ENCODE data around the gene TRAPPC6A.

TRAPPC6A gene

DNA sequence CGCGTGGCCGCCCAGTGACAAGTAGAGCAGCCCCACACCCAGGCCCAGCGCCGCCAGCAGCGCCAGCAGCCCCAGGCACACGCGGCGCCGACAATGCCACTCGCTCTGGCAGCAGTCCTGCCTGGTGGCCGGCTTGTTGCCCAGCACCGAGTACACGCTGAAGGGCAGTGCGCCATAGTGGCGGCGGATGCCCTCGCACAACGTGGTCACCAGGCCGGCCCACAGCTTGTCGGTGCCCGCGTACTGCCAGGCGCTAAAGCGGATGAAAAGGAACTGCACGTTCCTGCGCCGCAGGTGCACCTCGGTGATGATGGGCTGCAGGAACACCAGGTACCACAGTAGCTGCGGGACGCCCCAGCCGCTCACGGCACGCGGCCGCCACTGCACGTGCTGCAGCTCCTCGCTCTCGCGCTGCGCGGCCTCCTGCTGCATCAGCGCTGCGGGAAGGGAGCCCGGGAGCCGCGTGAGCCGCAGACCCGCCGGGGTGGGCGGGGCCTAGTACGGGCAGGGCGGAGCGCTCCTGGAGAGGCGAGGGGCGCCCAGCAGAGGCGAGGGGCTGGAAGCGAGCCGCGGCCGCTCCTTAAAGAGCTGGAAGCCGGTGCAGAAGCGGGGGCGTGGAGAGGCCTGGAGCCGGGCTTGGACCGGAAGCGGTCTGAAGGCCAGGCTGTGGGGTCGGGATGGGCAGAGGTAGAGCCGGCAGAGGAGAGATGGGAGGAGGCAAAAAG, 24.5 kb downstream of the TRAPPC6A start:
- Histone ChIP-seq H3K27me3 (ENCODE audit: low read depth) (no peaks in the 10 kb centered on the region), H3K4me3 (peak overlapping the region; percentile 6), H3K9me3 (no peaks in the 10 kb centered on the region), H3K4me1 (peaks cover 4% of the 10 kb centered on the region; the same call in 1 of the 2 replicates), H3K36me3 (replicated peaks) (no peaks in the 10 kb centered on the region; the same call in 1 of the 2 replicates)
- in situ Hi-C loops (cut with MboI; ENCODE audit: low sequenced_read_pairs), result no loop called here
- peak in 1 of 2 experiments; percentile 74 for DNase-seq (ENCODE audit: low spot score in 2 of 2)

DNA sequence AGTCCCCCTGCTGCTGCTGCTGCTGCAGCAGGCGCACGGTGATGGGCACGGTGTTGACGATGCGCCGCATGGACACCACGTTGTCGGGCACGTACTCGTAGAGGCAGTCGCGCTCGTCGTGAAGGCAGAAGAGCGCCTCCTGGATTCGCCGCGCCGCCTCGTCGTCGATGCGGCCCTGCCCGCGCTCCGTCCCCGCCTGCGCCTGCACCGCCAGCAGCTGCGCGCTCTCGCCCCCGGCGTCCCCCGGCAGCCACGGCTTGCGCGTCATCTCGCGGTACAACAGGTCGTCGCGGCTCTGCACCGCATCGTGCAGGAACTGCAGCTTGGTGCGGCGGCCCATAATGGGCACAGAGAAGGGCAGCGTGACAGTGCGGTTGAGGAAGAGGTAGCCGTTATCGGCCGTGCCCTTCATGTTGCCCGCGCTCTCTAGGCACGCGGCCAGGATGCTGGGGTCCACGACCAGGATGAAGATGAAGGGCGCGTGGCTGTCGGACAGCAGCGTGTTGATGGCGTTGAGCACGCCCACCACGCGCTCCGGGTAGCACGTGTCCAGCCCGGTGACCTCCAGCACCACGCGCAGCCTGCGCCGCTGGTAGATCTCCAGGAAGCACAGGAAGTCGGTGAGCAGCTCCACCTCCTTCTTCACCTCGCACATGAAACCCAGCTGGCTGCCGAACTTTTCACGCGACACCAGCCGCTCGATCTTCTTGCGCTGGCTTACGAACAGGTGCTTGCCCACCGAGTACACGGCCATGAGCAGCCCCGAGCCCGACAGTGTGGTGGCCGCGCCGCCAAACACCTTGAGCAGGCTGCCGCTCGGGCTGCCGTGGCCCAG, 25.3 kb downstream of the TRAPPC6A start:
- no peaks in the 10 kb centered on the region; the same call in 1 of the 2 replicates for H3K36me3 ChIP-seq (replicated peaks)
- in situ Hi-C loops (cut with MboI; ENCODE audit: low sequenced_read_pairs), result no loop called here
- DNase-seq (ENCODE audit: low spot score in 2 of 2), result no peak
- peaks cover 4% of the 10 kb centered on the region; the same call in 1 of the 2 replicates for H3K4me1 ChIP-seq
- no peaks in the 10 kb centered on the region for H3K9me3 ChIP-seq
- no peaks in the 10 kb centered on the region for H3K27me3 ChIP-seq (ENCODE audit: low read depth)
- no peak overlapping the region for H3K4me3 ChIP-seq

DNA sequence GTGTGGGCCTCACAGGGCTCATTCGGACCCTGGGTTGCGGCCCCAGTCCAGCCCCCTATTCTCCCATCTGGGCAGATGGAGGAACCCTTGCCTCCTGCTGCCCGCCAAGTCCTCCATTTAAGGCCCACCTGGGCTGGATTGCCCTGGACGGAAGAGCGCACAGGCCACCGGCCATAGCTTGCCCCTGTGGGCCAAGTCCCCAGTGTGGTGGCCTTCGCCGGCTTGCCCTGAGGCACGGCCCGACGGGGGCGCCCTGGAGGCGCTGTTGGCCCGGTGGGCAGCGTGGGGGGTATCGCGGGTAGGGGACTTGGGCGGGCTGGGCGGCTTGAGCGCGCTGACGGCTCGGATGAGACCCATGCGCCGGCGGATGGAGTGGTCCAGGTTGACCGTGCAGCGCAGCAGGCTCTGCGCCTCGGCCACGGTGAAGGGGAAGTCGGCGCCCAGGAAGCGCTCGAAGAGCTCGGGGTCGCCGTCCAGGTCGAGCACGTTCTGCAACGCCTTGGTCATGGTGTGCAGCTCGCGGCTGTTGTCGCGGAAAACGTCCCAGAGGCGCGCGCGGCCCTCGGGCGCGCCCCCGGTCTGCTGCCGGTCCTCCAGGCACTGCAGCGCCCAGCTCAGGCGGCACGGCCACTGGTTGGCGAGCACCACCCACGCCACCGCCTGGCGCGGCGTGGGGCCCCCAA, 26.1 kb downstream of the TRAPPC6A start:
- peaks cover 4% of the 10 kb centered on the region; the same call in 1 of the 2 replicates for H3K4me1 ChIP-seq
- no peaks in the 10 kb centered on the region for H3K9me3 ChIP-seq
- in situ Hi-C loops (cut with MboI; ENCODE audit: low sequenced_read_pairs), result no loop called here
- no peak overlapping the region for H3K4me3 ChIP-seq
- DNase-seq (ENCODE audit: low spot score in 2 of 2), result no peak
- H3K27me3 ChIP-seq (ENCODE audit: low read depth), result no peaks in the 10 kb centered on the region
- no peaks in the 10 kb centered on the region; the same call in 1 of the 2 replicates for H3K36me3 ChIP-seq (replicated peaks)

DNA sequence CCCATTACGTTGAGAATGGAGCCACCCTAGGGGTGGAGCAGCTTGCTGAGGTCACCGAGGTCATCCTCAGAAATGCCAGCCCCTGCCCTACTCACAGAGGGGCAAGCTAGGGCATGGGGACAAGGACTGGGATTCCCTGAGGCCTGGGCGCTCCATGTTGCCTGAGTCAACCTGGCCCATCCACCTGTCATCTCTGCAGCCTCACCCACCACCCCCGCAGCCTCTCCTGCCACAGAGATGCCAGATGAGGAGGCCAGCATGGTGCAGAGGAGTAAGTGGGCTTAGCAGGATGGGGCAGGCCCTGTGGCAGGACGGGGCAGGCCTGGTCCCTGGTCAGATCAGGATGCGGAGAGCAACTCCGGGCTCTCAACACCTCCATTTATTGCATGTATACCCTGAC, 26.7 kb downstream of the TRAPPC6A start:
- DNase-seq (ENCODE audit: low spot score in 2 of 2), result no peak
- in situ Hi-C loops (cut with MboI; ENCODE audit: low sequenced_read_pairs), result no loop called here
- H3K9me3 ChIP-seq, result no peaks in the 10 kb centered on the region
- no peak overlapping the region for H3K4me3 ChIP-seq
- H3K36me3 ChIP-seq (replicated peaks), result no peaks in the 10 kb centered on the region; the same call in 1 of the 2 replicates
- no peaks in the 10 kb centered on the region for H3K27me3 ChIP-seq (ENCODE audit: low read depth)
- peaks cover 4% of the 10 kb centered on the region; the same call in 1 of the 2 replicates for H3K4me1 ChIP-seq

DNA sequence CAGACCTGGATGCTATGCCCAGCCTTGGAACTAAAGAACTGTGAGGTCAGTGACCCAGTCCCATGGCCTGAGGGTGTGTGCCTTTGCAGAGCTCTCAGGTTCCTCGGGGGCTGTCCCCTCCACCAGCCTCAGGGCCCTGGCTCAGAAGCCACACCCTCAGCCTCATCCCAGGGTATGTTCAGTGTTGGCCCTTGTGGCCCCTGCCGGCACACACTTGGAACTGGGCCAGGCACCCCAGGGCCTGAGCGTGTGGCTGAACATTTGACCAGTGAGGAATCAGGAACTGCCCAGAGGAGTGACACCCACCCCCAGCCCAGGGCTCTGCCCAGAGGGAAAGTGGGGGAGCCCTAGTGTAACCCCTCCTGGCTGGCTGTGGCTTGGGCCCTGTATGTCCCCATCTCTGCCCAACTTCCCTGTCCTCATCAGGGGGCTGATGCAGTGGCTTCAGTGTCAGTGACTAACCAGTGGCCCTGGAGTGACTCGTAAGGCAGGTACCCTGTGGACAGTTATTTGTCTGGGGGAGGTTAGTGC, 27.2 kb downstream of the TRAPPC6A start:
- Histone ChIP-seq H3K36me3 (replicated peaks) (no peaks in the 10 kb centered on the region; the same call in 1 of the 2 replicates), H3K4me3 (no peak overlapping the region), H3K27me3 (ENCODE audit: low read depth) (no peaks in the 10 kb centered on the region), H3K4me1 (peaks cover 4% of the 10 kb centered on the region; the same call in 1 of the 2 replicates), H3K9me3 (no peaks in the 10 kb centered on the region)
- in situ Hi-C loops (cut with MboI; ENCODE audit: low sequenced_read_pairs), result no loop called here
- no peak for DNase-seq (ENCODE audit: low spot score in 2 of 2)

DNA sequence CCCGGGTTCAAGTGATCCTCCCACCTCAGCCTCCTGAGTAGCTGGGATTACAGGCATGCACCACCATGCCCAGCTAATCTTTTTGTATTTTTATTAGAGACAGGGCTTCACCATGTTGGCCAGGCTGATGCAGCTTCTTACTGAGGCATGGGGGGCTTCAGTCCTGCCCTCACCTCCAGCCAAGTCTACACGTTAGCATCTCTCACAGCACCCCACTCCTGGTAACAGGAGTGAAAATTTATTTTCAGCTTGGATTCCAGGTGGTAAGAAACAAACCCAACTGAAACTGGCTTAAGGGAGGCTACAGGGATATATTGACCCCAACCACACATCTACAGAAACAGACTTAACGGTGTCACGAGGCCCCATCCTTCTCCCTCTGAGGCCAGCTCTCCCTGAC, 27.9 kb downstream of the TRAPPC6A start:
- H3K36me3 ChIP-seq (replicated peaks), result no peaks in the 10 kb centered on the region; the same call in 1 of the 2 replicates
- H3K4me3 ChIP-seq, result no peak overlapping the region
- no peaks in the 10 kb centered on the region for H3K9me3 ChIP-seq
- H3K4me1 ChIP-seq, result peaks cover 4% of the 10 kb centered on the region; the same call in 1 of the 2 replicates
- H3K27me3 ChIP-seq (ENCODE audit: low read depth), result no peaks in the 10 kb centered on the region
- in situ Hi-C loops (cut with MboI; ENCODE audit: low sequenced_read_pairs), result no loop called here
- no peak for DNase-seq (ENCODE audit: low spot score in 2 of 2)

DNA sequence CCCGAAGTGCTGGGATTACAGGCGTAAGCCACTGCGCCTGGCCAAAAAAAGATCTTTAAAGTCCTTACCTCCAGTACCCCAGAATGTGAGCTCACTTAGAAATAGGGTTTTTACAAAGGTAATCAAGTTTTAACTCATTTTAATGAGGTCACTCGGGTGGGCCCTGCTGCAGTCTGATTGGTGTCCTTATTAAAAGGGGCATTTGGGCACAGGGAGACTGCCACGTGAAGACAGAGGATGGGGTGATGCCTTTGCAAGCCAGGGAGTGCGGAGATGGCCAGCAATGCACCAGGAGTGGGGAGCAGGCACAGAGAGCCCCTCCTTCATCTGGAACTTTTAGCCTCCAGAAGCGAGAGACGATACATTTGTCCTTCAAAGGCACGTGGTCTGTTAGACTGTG, 28.9 kb downstream of the TRAPPC6A start:
- Histone ChIP-seq H3K27me3 (ENCODE audit: low read depth) (no peaks in the 10 kb centered on the region), H3K9me3 (no peaks in the 10 kb centered on the region), H3K4me1 (peaks cover 4% of the 10 kb centered on the region; the same call in 1 of the 2 replicates), H3K4me3 (no peak overlapping the region), H3K36me3 (replicated peaks) (no peaks in the 10 kb centered on the region; the same call in 1 of the 2 replicates)
- in situ Hi-C loops (cut with MboI; ENCODE audit: low sequenced_read_pairs), result no loop called here
- DNase-seq (ENCODE audit: low spot score in 2 of 2), result no peak

DNA sequence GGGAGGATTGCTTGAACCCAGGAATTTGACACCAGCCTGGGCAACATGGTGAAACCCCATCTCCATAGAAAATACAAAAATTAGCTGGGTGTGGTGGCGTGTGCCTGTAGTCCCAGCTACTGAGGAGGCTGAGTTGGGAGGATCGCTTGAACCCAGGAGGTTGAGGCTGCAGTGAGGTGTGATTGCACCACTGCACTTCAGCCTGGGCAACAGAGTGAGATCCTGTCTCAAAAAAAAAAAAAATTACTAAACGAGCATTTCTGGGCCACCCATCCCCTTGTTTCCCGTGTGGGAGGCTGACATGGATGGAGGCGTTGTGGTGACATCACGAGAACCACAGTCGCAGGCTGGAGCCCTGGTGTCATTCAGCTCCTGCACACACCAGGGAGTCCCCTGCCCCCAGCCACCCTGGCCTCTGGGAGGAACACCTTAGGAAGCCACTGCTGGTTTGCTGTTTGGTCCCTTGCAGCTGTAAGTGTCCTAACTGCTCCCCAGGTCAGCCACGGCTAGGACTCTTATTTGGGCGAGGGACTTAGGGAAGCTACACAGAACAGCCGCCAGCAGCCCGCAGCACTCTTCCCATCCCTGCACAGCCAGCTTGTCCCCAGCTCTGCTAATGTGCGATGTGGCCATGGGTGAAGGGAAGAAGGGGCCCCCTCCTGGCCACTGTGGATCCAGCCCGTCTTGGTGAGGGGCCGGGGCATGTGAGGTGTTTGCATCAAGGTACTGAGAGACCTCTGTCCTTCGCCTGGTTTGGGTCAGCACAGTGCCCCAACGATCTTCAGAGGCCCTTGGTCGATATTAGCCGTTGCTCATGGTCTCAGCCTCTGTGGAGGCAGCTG, 30.0 kb downstream of the TRAPPC6A start:
- DNase-seq (ENCODE audit: low spot score in 2 of 2), result no peak
- no peak overlapping the region for H3K4me3 ChIP-seq
- no peaks in the 10 kb centered on the region for H3K4me1 ChIP-seq
- in situ Hi-C loops (cut with MboI; ENCODE audit: low sequenced_read_pairs), result no loop called here
- H3K27me3 ChIP-seq (ENCODE audit: low read depth), result no peaks in the 10 kb centered on the region
- H3K9me3 ChIP-seq, result no peaks in the 10 kb centered on the region
- H3K36me3 ChIP-seq (replicated peaks), result no peaks in the 10 kb centered on the region; the same call in 1 of the 2 replicates

DNA sequence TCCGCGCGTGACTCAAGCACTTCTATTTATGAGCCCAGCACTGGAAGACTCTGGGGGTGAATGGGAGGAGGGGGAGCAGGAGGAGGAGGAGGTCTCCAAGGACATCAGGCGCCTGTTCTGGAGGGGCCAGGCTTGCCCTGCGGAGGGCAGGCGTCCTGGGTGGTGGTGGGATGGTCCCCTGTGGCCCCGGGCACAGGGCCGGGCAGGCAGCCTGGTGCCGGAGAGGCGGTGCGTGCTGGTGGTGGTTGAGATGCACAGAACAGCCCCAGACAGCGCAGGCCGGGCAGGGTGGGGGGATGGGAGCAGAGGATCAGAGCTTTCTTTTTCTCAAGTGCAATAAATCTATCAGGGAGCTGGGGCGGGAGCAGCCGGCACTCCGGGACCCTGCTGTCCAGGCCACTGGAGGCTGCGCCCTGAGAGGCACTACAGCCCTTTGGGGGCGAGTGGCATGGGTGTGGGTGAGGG, 31.3 kb downstream of the TRAPPC6A start:
- DNase-seq (ENCODE audit: low spot score in 2 of 2), result no peak
- Histone ChIP-seq H3K4me3 (no peak overlapping the region), H3K27me3 (ENCODE audit: low read depth) (no peaks in the 10 kb centered on the region), H3K36me3 (replicated peaks) (peaks cover 4% of the 10 kb centered on the region), H3K9me3 (no peaks in the 10 kb centered on the region), H3K4me1 (no peaks in the 10 kb centered on the region)
- in situ Hi-C loops (cut with MboI; ENCODE audit: low sequenced_read_pairs), result no loop called here

DNA sequence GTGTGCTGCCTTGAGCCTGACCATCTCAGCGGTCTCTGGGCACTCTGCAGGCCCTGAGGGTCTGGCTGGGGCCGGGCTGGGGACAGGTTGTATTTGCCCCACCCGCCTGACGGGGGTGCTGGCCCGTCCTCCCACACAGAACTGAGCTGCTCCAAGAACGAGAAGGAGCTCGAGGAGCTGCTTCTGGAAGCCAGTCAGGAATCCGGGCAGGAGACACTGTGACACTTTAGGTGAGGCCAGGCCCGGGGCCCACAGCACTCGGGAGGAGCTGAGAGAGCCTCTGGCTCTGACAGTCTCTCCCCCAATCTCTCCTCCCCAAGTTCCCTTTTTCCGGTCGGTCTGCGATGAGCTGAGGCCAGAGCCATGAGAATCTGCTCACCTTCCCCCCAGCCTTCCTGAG, 31.8 kb downstream of the TRAPPC6A start:
- peaks cover 9% of the 10 kb centered on the region for H3K36me3 ChIP-seq (replicated peaks)
- no peak overlapping the region for H3K4me3 ChIP-seq
- no peaks in the 10 kb centered on the region for H3K9me3 ChIP-seq
- no peaks in the 10 kb centered on the region for H3K27me3 ChIP-seq (ENCODE audit: low read depth)
- in situ Hi-C loops (cut with MboI; ENCODE audit: low sequenced_read_pairs), result no loop called here
- DNase-seq (ENCODE audit: low spot score in 2 of 2), result no peak
- no peaks in the 10 kb centered on the region for H3K4me1 ChIP-seq

DNA sequence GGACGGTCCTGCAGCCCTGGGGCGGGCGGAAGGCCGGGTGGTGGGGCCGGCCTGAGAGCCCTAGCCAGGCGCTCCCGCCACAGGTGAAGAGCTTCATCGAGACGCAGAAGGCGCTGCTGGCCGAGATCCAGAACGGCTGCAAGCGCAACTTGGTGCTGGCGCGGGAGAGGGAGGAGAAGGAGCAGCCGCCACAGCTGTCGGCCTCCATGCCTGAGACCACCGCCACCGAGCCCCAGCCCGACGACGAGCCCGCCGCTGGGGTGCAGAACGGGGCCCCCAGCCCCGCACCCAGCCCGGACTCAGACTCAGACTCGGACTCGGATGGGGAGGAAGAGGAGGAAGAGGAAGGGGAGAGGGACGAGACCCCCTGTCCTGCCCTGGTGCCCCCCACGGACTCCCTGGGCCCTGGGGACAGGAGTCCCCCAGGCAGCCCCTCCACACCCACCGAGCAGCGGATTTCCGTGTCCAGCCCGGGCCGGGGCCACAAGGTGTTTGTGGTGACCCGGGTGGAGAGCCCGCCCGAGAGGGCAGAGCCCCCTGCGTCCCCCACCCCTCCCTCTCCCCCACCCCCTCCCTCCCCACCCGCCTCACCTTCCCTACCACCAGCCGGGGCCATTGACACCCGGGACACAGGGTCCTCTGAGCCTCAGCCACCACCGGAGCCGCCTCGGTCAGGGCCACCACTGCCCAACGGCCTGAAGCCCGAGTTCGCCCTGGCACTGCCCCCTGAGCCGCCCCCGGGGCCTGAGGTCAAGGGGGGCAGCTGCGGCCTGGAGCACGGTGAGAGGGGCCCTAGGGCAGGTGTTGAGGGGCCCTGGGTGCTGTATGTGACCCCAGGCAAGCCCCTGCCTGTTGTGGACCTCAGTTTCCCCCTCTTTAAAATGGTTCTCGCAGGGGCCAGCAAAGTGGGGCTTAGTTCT, 32.5 kb downstream of the TRAPPC6A start:
- no peak overlapping the region for H3K4me3 ChIP-seq
- H3K4me1 ChIP-seq, result no peaks in the 10 kb centered on the region
- H3K27me3 ChIP-seq (ENCODE audit: low read depth), result no peaks in the 10 kb centered on the region
- H3K36me3 ChIP-seq (replicated peaks), result peaks cover 10% of the 10 kb centered on the region
- H3K9me3 ChIP-seq, result no peaks in the 10 kb centered on the region
- no peak for DNase-seq (ENCODE audit: low spot score in 2 of 2)
- in situ Hi-C loops (cut with MboI; ENCODE audit: low sequenced_read_pairs), result no loop called here
